HL-60/S4 (cell line): ENCODE results near the gene FBXL14.
"Not testable (repeated sequence)": the region's sequence is repeated elsewhere in the genome, so short reads cannot be mapped to it uniquely, and the experiment has no call there.

ENCODE experiments used
- in situ Hi-C: fragments of 300-500 bp; cut with MboI; formaldehyde crosslinking; loops from 2 replicates; pipeline ENCODE4 v1.14.3; 2022; ENCODE audit warnings: low sequenced_read_pairs

The FBXL14 gene

GRCh38 chr12:1619587-1619986, 25.2 kb upstream of the FBXL14 start:
- in situ Hi-C loops = no loop called here

- in situ Hi-C loops = no loop called here
Measured at GRCh38 chr12:1619159-1619558, 24.8 kb upstream of the FBXL14 start.

- in situ Hi-C loops = no loop called here
Measured at GRCh38 chr12:1618489-1618888, 24.1 kb upstream of the FBXL14 start.

- in situ Hi-C loops = no loop called here
Measured at GRCh38 chr12:1616233-1617066, 22.1 kb upstream of the FBXL14 start.

GRCh38 chr12:1614360-1614759, 20.0 kb upstream of the FBXL14 start:
- in situ Hi-C loops = no loop called here

- in situ Hi-C loops = no loop called here
Measured at GRCh38 chr12:1613860-1614259, 19.5 kb upstream of the FBXL14 start.

GRCh38 chr12:1611803-1612572, 17.6 kb upstream of the FBXL14 start:
- in situ Hi-C loops = no loop called here

GRCh38 chr12:1610072-1610643, 15.8 kb upstream of the FBXL14 start:
- in situ Hi-C loops = no loop called here

- in situ Hi-C loops = no loop called here
Measured at GRCh38 chr12:1608713-1609119, 14.3 kb upstream of the FBXL14 start.

GRCh38 chr12:1607940-1608712, 13.7 kb upstream of the FBXL14 start:
- in situ Hi-C loops = no loop called here

- in situ Hi-C loops = no loop called here
Measured at GRCh38 chr12:1606021-1606622, 11.7 kb upstream of the FBXL14 start.

GRCh38 chr12:1605129-1606020, 11.0 kb upstream of the FBXL14 start:
- in situ Hi-C loops = no loop called here

- in situ Hi-C loops = no loop called here
Measured at GRCh38 chr12:1604464-1604863, 10.1 kb upstream of the FBXL14 start.

- in situ Hi-C loops = no loop called here
Measured at GRCh38 chr12:1603269-1603993, 9.1 kb upstream of the FBXL14 start.

GRCh38 chr12:1602706-1603105, 8.3 kb upstream of the FBXL14 start:
- in situ Hi-C loops = not testable (repeated sequence)

- in situ Hi-C loops = loop anchor here (25.0 kb wide), 2 partner anchors 786 to 1036 kb away; no protein-coding TSS in a partner anchor
Measured at GRCh38 chr12:1598757-1599156, 4.4 kb upstream of the FBXL14 start.

- in situ Hi-C loops = loop anchor here (25.0 kb wide), 2 partner anchors 784 to 1034 kb away; no protein-coding TSS in a partner anchor
Measured at GRCh38 chr12:1595690-1596347, 1.4 kb upstream of the FBXL14 start.

GRCh38 chr12:1595026-1595561, 713 bp upstream of the FBXL14 start:
- in situ Hi-C loops = loop anchor here (25.0 kb wide), 2 partner anchors 783 to 1033 kb away; no protein-coding TSS in a partner anchor
